DND-41 (cell line): ENCODE measurements around the gene MACC1.

ENCODE experiments used
- EZH2 ChIP-seq: IDR thresholded peaks from 3 replicates; pipeline ENCODE4 v1.6.1; 2012; ENCODE audit warnings: borderline replicate concordance, low read depth, mild to moderate bottlenecking, moderate library complexity, low read length, inconsistent platforms; ENCODE audit not compliant: severe bottlenecking
- TF ChIP-seq, protein P1 (sequence below): IDR thresholded peaks from 2 replicates; pipeline ENCODE4 v1.5.1; 2012; ENCODE audit warnings: borderline replicate concordance, low read length, moderate library complexity, mild to moderate bottlenecking; ENCODE audit not compliant: poor library complexity, severe bottlenecking; ENCODE audit errors: extremely low read depth

- TF ChIP-seq, protein P1, sequence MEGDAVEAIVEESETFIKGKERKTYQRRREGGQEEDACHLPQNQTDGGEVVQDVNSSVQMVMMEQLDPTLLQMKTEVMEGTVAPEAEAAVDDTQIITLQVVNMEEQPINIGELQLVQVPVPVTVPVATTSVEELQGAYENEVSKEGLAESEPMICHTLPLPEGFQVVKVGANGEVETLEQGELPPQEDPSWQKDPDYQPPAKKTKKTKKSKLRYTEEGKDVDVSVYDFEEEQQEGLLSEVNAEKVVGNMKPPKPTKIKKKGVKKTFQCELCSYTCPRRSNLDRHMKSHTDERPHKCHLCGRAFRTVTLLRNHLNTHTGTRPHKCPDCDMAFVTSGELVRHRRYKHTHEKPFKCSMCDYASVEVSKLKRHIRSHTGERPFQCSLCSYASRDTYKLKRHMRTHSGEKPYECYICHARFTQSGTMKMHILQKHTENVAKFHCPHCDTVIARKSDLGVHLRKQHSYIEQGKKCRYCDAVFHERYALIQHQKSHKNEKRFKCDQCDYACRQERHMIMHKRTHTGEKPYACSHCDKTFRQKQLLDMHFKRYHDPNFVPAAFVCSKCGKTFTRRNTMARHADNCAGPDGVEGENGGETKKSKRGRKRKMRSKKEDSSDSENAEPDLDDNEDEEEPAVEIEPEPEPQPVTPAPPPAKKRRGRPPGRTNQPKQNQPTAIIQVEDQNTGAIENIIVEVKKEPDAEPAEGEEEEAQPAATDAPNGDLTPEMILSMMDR, result no peak
- TF ChIP-seq EZH2, result no peak
These were observed 102.7 kb downstream of the MACC1 start for GRCh38 chr7:20114468-20114867.
